Measurements from ENCODE around the gene CRB3.

CRB3 gene

GRCh38 chr19:6464070-6464873, at the start of gene CRB3:
Gene CRB3, plus strand, starts transcription at chr19:6464271. Its CDS starts 431 bp downstream, at chr19:6464702.
- TF ChIP-seq CTCF (IDR thresholded peaks at IDR 0.05; ENCODE audit: low read depth, low read length) = no peak

GRCh38 chr19:6414793-6415590, 49.1 kb upstream of the CRB3 start:
- TF ChIP-seq CTCF (IDR thresholded peaks at IDR 0.05; ENCODE audit: low read depth, low read length) = no peak
- no peak overlapping the region for H3K4me3 ChIP-seq (ENCODE audit: low read depth, low read length)

More at GRCh38 chr19:6464070-6464873, at the start of gene CRB3:
- H3K4me3 ChIP-seq (ENCODE audit: low read depth, low read length) = no peak within 1 kb of the TSS

GRCh38 chr19:6415591-6416190, 48.4 kb upstream of the CRB3 start:
- no peak overlapping the region for H3K4me3 ChIP-seq (ENCODE audit: low read depth, low read length)
- no peak for TF ChIP-seq CTCF (IDR thresholded peaks at IDR 0.05; ENCODE audit: low read depth, low read length)

- no peak for TF ChIP-seq CTCF (IDR thresholded peaks at IDR 0.05; ENCODE audit: low read depth, low read length)
- H3K4me3 ChIP-seq (ENCODE audit: low read depth, low read length) = no peak overlapping the region
Observed at GRCh38 chr19:6416658-6417405, 47.2 kb upstream of the CRB3 start.

GRCh38 chr19:6417713-6418561, 46.1 kb upstream of the CRB3 start:
- no peak overlapping the region for H3K4me3 ChIP-seq (ENCODE audit: low read depth, low read length)
- peak; percentile 25; the same call in 1 of the 2 replicates for TF ChIP-seq CTCF (IDR thresholded peaks at IDR 0.05; ENCODE audit: low read depth, low read length)

- TF ChIP-seq CTCF (IDR thresholded peaks at IDR 0.05; ENCODE audit: low read depth, low read length) = no peak
- no peak overlapping the region for H3K4me3 ChIP-seq (ENCODE audit: low read depth, low read length)
Observed at GRCh38 chr19:6418562-6418932, 45.5 kb upstream of the CRB3 start.
